Smooth muscle cell (in vitro differentiated cells): Measurements from ENCODE around the gene RNU6-8. TPM values are rescaled to one million over a fixed set of nuclear protein-coding genes. Genes with fewer than 3 reads are reported as not detected.

ENCODE experiments used
- DNase-seq: peaks from one replicate; lab custom pipeline; 2025; ENCODE audit not compliant: unreplicated experiment; lab: John Stamatoyannopoulos, UW
- H2AFZ ChIP-seq: fragments of 200-600 bp; sonication (generic); 2 replicates; pipeline ENCODE4 v1.6.0; 2016; ENCODE audit warnings: antibody characterized with exemption, low read depth, mild to moderate bottlenecking
- H3F3A ChIP-seq: fragments of 200-600 bp; sonication (generic); 2 replicates; pipeline ENCODE4 v1.6.0; 2017; ENCODE audit warnings: antibody characterized with exemption, low read depth
- H3K27ac ChIP-seq: fragments of 200-600 bp; sonication (generic); 2 replicates; pipeline ENCODE4 v1.5.1; 2016; ENCODE audit warnings: low read depth, mild to moderate bottlenecking
- H3K27me3 ChIP-seq: fragments of 200-600 bp; sonication (generic); 2 replicates; pipeline ENCODE4 v1.6.1; 2016; ENCODE audit warnings: low read depth, mild to moderate bottlenecking
- H3K36me3 ChIP-seq: fragments of 200-600 bp; sonication (generic); 2 replicates; pipeline ENCODE4 v1.5.1; 2016; ENCODE audit warnings: low read depth
- H3K4me1 ChIP-seq: fragments of 200-600 bp; sonication (generic); 2 replicates; pipeline ENCODE4 v1.5.1; 2016; ENCODE audit warnings: low read depth
- H3K4me2 ChIP-seq: fragments of 200-600 bp; sonication (generic); 2 replicates; pipeline ENCODE4 v1.6.0; 2016; ENCODE audit warnings: mild to moderate bottlenecking
- H3K4me3 ChIP-seq: fragments of 200-600 bp; sonication (generic); 2 replicates; pipeline ENCODE4 v1.5.1; 2016; ENCODE audit warnings: mild to moderate bottlenecking
- H3K79me2 ChIP-seq: fragments of 200-600 bp; sonication (generic); 2 replicates; pipeline ENCODE4 v1.6.0; 2016; ENCODE audit warnings: low read depth, mild to moderate bottlenecking
- H3K9ac ChIP-seq: fragments of 200-600 bp; sonication (generic); 2 replicates; pipeline ENCODE4 v1.6.0; 2016; ENCODE audit warnings: low read depth
- H3K9me3 ChIP-seq: fragments of 200-600 bp; sonication (generic); replicated peaks from 2 replicates; pipeline ENCODE4 v1.5.1; 2016; ENCODE audit warnings: low read depth
- H4K20me1 ChIP-seq: fragments of 200-600 bp; sonication (generic); 2 replicates; pipeline ENCODE4 v1.6.0; 2016; ENCODE audit warnings: low read depth
- CTCF ChIP-seq: fragments of 200-600 bp; sonication (generic); IDR thresholded peaks from 2 replicates; pipeline ENCODE4 v1.5.1; 2017; ENCODE audit warnings: borderline replicate concordance, mild to moderate bottlenecking, antibody characterized with exemption; ENCODE audit not compliant: insufficient read depth, poor library complexity, severe bottlenecking
- WGBS: methylation state at CpG from one replicate; pipeline ENCODE4 v1.1.7; 2016; ENCODE audit warnings: low lambda C conversion rate; 5-methylcytosine and 5-hydroxymethylcytosine counted together
- polyA plus RNA-seq: library from polyadenylated mRNA; unstranded; fragments of >200 nt; fragmentation: Nextera tagmentation; extraction: Ambion mirVana; gene quantifications from 2 replicates; pipeline ENCODE4 v1.2.1, GENCODE V29; 2016
- total RNA-seq: library from RNA; depleted of rRNA; stranded (reverse); fragments of >200 nt; gene quantifications from 2 replicates; pipeline ENCODE4 v1.2.3, GENCODE V29; 2014

The RNU6-8 gene
- total and polyA plus RNA-seq, 2 experiments from 2014 or later: not detected

- H3K36me3 ChIP-seq: no peaks in the 10 kb centered on the region
- TF ChIP-seq CTCF: no peak
- H3K9me3 ChIP-seq: no peaks in the 10 kb centered on the region
- no peak overlapping the region for H3K4me3 ChIP-seq
- H2AFZ ChIP-seq: no peak overlapping the region
- H3K4me2 ChIP-seq: no peak overlapping the region
- 92% methylated on average over 3 of the region's 3 CpGs for WGBS
- no peaks in the 10 kb centered on the region for H3K79me2 ChIP-seq
- no peak for DNase-seq
- H3K27ac ChIP-seq: no peak overlapping the region
- H3F3A ChIP-seq: peaks cover 8% of the 10 kb centered on the region
- H3K9ac ChIP-seq: no peak overlapping the region
- no peaks in the 10 kb centered on the region for H3K4me1 ChIP-seq
- no peaks in the 10 kb centered on the region for H4K20me1 ChIP-seq
- no peaks in the 10 kb centered on the region for H3K27me3 ChIP-seq
Observed at GRCh38 chr14:32205554-32205953, 2.5 kb upstream of the RNU6-8 start.

- peak overlapping the region; percentile 99 for H3K9ac ChIP-seq
- H3K4me3 ChIP-seq: peak overlapping the region; percentile 80
- H3K9me3 ChIP-seq: no peaks in the 10 kb centered on the region
- H3K79me2 ChIP-seq: no peaks in the 10 kb centered on the region
- H3F3A ChIP-seq: peaks cover 10% of the 10 kb centered on the region
- H3K27me3 ChIP-seq: no peaks in the 10 kb centered on the region
- H4K20me1 ChIP-seq: no peaks in the 10 kb centered on the region
- peak overlapping the region; percentile 93 for H3K4me2 ChIP-seq
- no peaks in the 10 kb centered on the region for H3K36me3 ChIP-seq
- peak overlapping the region; percentile 93 for H3K27ac ChIP-seq
- no peak for DNase-seq
- peak overlapping the region; percentile 98 for H2AFZ ChIP-seq
- no peaks in the 10 kb centered on the region for H3K4me1 ChIP-seq
- 20% methylated on average over 14 of the region's 14 CpGs for WGBS
- no peak for TF ChIP-seq CTCF
Observed at GRCh38 chr14:32203928-32204357, 874 bp upstream of the RNU6-8 start.

- Histone ChIP-seq H3K4me3 (peak overlapping the region; percentile 80), H3F3A (peaks cover 10% of the 10 kb centered on the region), H3K9me3 (no peaks in the 10 kb centered on the region), H3K4me2 (peak overlapping the region; percentile 93), H3K4me1 (no peaks in the 10 kb centered on the region), H4K20me1 (no peaks in the 10 kb centered on the region), H3K79me2 (no peaks in the 10 kb centered on the region), H3K27me3 (no peaks in the 10 kb centered on the region), H2AFZ (peak overlapping the region; percentile 94), H3K36me3 (no peaks in the 10 kb centered on the region), H3K9ac (peak overlapping the region; percentile 99), H3K27ac (peak overlapping the region; percentile 93)
- TF ChIP-seq CTCF: no peak
- WGBS: 5% methylated on average over 8 of the region's 8 CpGs
- no peak for DNase-seq
Observed at GRCh38 chr14:32202491-32202997, 525 bp downstream of the RNU6-8 start.
